GM12891 (cell line): ENCODE data around the gene RYR3.

Source experiments
- POLR2A ChIP-seq: IDR thresholded peaks from 2 replicates; pipeline ENCODE4 v1.6.1; 2011; ENCODE audit warnings: low read depth, low read length, control low read depth
- TAF1 ChIP-seq: IDR thresholded peaks from 2 replicates; pipeline ENCODE4 v1.6.1; 2011; ENCODE audit warnings: low read depth, low read length, control low read depth

DNA sequence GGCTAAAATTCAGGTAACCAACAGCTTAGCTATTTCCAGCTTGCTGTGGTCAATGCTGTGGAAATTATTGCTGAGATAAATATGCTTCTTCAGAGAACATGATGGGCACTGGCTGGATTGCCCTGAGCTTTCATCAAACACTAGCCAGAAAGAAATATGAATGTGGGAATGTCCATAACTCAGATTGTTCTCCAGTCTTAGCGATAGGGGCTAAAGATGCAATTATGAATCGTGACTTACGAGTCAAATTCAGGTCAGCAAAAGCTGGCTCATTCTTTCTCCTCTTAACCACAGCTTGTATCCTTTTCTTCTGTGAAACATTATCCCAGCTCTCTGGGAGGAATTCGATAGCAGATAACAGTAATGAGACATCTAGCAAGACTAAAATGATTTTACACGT is 307.6 kb downstream of the RYR3 start:
- TF ChIP-seq TAF1 (no peak), POLR2A (no peak)
